Type B pancreatic cell (in vitro differentiated cells): ENCODE data around the gene TMEM38B. TPM values are rescaled to one million over a fixed set of nuclear protein-coding genes. Genes with fewer than 3 reads are reported as not detected.

Experiments used
- DNase-seq: peaks from one replicate; pipeline ENCODE4 v3.0.0; 2021; ENCODE audit warnings: mixed read lengths; ENCODE audit not compliant: unreplicated experiment; ENCODE audit errors: extremely low spot score
- H3K27ac Mint-ChIP-seq: 2 replicates; pipeline ENCODE4 v1.8.0; 2021; ENCODE audit warnings: mild to moderate bottlenecking, mixed read lengths
- H3K27me3 Mint-ChIP-seq: 2 replicates; pipeline ENCODE4 v1.8.0; 2021; ENCODE audit warnings: mixed read lengths
- H3K36me3 Mint-ChIP-seq: 2 replicates; pipeline ENCODE4 v1.8.0; 2021; ENCODE audit warnings: mixed read lengths
- H3K4me1 Mint-ChIP-seq: one replicate; pipeline ENCODE4 v1.8.0; 2021; ENCODE audit warnings: mixed read lengths; ENCODE audit not compliant: unreplicated experiment
- H3K4me3 Mint-ChIP-seq: 2 replicates; pipeline ENCODE4 v1.8.0; 2021; ENCODE audit warnings: mild to moderate bottlenecking, mixed read lengths
- H3K9me3 Mint-ChIP-seq: 2 replicates; pipeline ENCODE4 v1.8.0; 2021; ENCODE audit warnings: mixed read lengths
- CTCF ChIP-seq: fragments of 200-600 bp; sonication (generic); conservative IDR thresholded peaks from 2 replicates; pipeline ENCODE4 v1.5.0; 2021; ENCODE audit warnings: antibody characterized with exemption, mild to moderate bottlenecking
- total RNA-seq: library from RNA; stranded (reverse); gene quantifications from 2 replicates; pipeline ENCODE4 v1.2.1, GENCODE V29; 2021; ENCODE audit warnings: low replicate concordance

The TMEM38B gene
- total RNA-seq, 1 donor from 2014 or later = 21.3 TPM

- H3K9me3 Mint-ChIP-seq = no peaks in the 10 kb centered on the region
- no peaks in the 10 kb centered on the region for H3K4me1 Mint-ChIP-seq
- no peak for TF ChIP-seq CTCF
- peaks cover 2% of the 10 kb centered on the region for H3K27me3 Mint-ChIP-seq
- no peak overlapping the region for H3K27ac Mint-ChIP-seq
- H3K4me3 Mint-ChIP-seq = no peak overlapping the region
- DNase-seq = no peak
- no peaks in the 10 kb centered on the region for H3K36me3 Mint-ChIP-seq
Measured at GRCh38 chr9:105678163-105678562, 16.2 kb upstream of the TMEM38B start.

- Mint-ChIP-seq H3K9me3 (no peaks in the 10 kb centered on the region), H3K27me3 (peaks cover 2% of the 10 kb centered on the region), H3K4me3 (no peak overlapping the region), H3K27ac (no peak overlapping the region), H3K4me1 (no peaks in the 10 kb centered on the region), H3K36me3 (no peaks in the 10 kb centered on the region)
- no peak for TF ChIP-seq CTCF
- no peak for DNase-seq
Measured at GRCh38 chr9:105678781-105679180, 15.6 kb upstream of the TMEM38B start.

- H3K4me3 Mint-ChIP-seq = no peak overlapping the region
- no peaks in the 10 kb centered on the region for H3K36me3 Mint-ChIP-seq
- H3K9me3 Mint-ChIP-seq = no peaks in the 10 kb centered on the region
- DNase-seq = no peak
- no peak for TF ChIP-seq CTCF
- H3K4me1 Mint-ChIP-seq = no peaks in the 10 kb centered on the region
- no peak overlapping the region for H3K27ac Mint-ChIP-seq
- peaks cover 2% of the 10 kb centered on the region for H3K27me3 Mint-ChIP-seq
Measured at GRCh38 chr9:105679257-105680022, 14.9 kb upstream of the TMEM38B start.

- Mint-ChIP-seq H3K27me3 (peaks cover 2% of the 10 kb centered on the region), H3K27ac (no peak overlapping the region), H3K4me1 (peaks cover 4% of the 10 kb centered on the region), H3K4me3 (no peak overlapping the region), H3K36me3 (no peaks in the 10 kb centered on the region), H3K9me3 (no peaks in the 10 kb centered on the region)
- DNase-seq = no peak
- no peak for TF ChIP-seq CTCF
Measured at GRCh38 chr9:105681313-105681712, 13.0 kb upstream of the TMEM38B start.

GRCh38 chr9:105681724-105682123 lies 12.6 kb upstream of the TMEM38B start:
- H3K27me3 Mint-ChIP-seq = peaks cover 2% of the 10 kb centered on the region
- DNase-seq = no peak
- no peak overlapping the region for H3K27ac Mint-ChIP-seq
- H3K4me1 Mint-ChIP-seq = peaks cover 4% of the 10 kb centered on the region
- H3K36me3 Mint-ChIP-seq = no peaks in the 10 kb centered on the region
- H3K4me3 Mint-ChIP-seq = no peak overlapping the region
- no peak for TF ChIP-seq CTCF
- H3K9me3 Mint-ChIP-seq = no peaks in the 10 kb centered on the region
